A549 treated with dexamethasone at 1 μM for 4 hours (cell line): Measurements from ENCODE around the gene PPIP5K2. TPM values are rescaled to one million over a fixed set of nuclear protein-coding genes. Genes with fewer than 3 reads are reported as not detected.

Experiments
- total RNA-seq: library from RNA; stranded (reverse); fragments of 200-300 nt; extraction: Qiagen RNA extraction; gene quantifications from 5 replicates; pipeline ENCODE4 v1.2.3, GENCODE V29; 2022

Gene PPIP5K2
- 18.4 to 28.6 TPM (median 24.2 TPM) in 5 replicates for total RNA-seq

GRCh38 chr5:103119765-103120606 is at the start of gene PPIP5K2, which contains the start of gene GIN1:
PPIP5K2 (plus strand) TSS chr5:103120301; CDS start chr5:103129590, 9,289 bp downstream.
GIN1 (minus strand) TSS chr5:103120138; CDS start chr5:103108707, 11,431 bp downstream.

GRCh38 chr5:103258368-103258956 is 138.4 kb downstream of the PPIP5K2 start, which contains the start of gene MACIR:
MACIR (plus strand) TSS chr5:103258763; CDS start chr5:103275920, 17,157 bp downstream.

Other genes starting within 250 kb of the PPIP5K2 start
- gene GIN1, start 163 bp upstream of the PPIP5K2 start, total RNA-seq = 3.2 to 5.5 TPM (median 4.4 TPM) in 5 replicates
- 16.0 to 19.9 TPM (median 18.0 TPM) in 5 replicates for gene MACIR, start 138.5 kb downstream of the PPIP5K2 start, total RNA-seq